Spleen (tissue), 11 donors: ENCODE results near the gene PRR23E. TPM values are rescaled to one million over a fixed set of nuclear protein-coding genes. Genes with fewer than 3 reads are reported as not detected.

Source experiments
- DNase-seq: peaks from one replicate; pipeline ENCODE4 v3.0.0-alpha.2; 2020
- H3K27ac ChIP-seq, 8 donors: fragments of 200-600 bp; sonication (generic) in 7 of 8; 1 replicate in 4 of 8; 2 replicates in 4 of 8; pipeline versions ENCODE4 v1.5.0 to v1.8.0; 2016 to 2021; ENCODE audit warnings: inconsistent platforms in 4 of 8, mild to moderate bottlenecking in 4 of 8, moderate library complexity in 1 of 8
- H3K27me3 ChIP-seq, 7 donors: fragments of 200-600 bp; sonication (generic) in 6 of 7; replicated peaks in 1 of 7; 1 replicate in 4 of 7; 2 replicates in 3 of 7; pipeline versions ENCODE4 v1.5.0 to v1.8.0; 2016 to 2021; ENCODE audit warnings: inconsistent platforms in 3 of 7, mild to moderate bottlenecking in 1 of 7
- H3K36me3 ChIP-seq, 6 donors: fragments of 200-600 bp; sonication (generic) in 5 of 6; 1 replicate in 4 of 6; 2 replicates in 2 of 6; pipeline versions ENCODE4 v1.5.0 to v1.8.0; 2016 to 2021; ENCODE audit warnings: inconsistent platforms in 2 of 6
- H3K4me1 ChIP-seq, 6 donors: fragments of 200-600 bp; sonication (generic) in 5 of 6; 1 replicate in 3 of 6; 2 replicates in 3 of 6; pipeline versions ENCODE4 v1.5.0 to v1.8.0; 2016 to 2021; ENCODE audit warnings: inconsistent platforms in 3 of 6
- H3K4me3 ChIP-seq, 8 donors: fragments of 200-600 bp; sonication (generic) in 7 of 8; 1 replicate in 4 of 8; 2 replicates in 4 of 8; pipeline versions ENCODE4 v1.5.0 to v1.8.0; 2016 to 2021; ENCODE audit warnings: inconsistent platforms in 4 of 8, mild to moderate bottlenecking in 4 of 8, moderate library complexity in 2 of 8
- H3K9me3 ChIP-seq, 8 donors: fragments of 200-600 bp; sonication (generic) in 7 of 8; 1 replicate in 4 of 8; 2 replicates in 4 of 8; pipeline versions ENCODE4 v1.5.0 to v1.8.0; 2016 to 2021; ENCODE audit warnings: inconsistent platforms in 4 of 8
- CTCF ChIP-seq, 11 experiments: fragments of 200-600 bp in 7 of 11; fragments of 450-650 bp in 4 of 11; sonication (generic) in 4 of 11; IDR thresholded peaks in 8 of 11; conservative IDR thresholded peaks in 3 of 11; 1 replicate in 7 of 11; 2 replicates in 4 of 11; pipeline versions ENCODE4 v1.4.0 to v1.8.0; 2016 to 2021; ENCODE audit warnings: antibody characterized with exemption in 11 of 11, inconsistent platforms in 4 of 11, mild to moderate bottlenecking in 1 of 11
- POLR2A ChIP-seq, 3 donors: fragments of 450-650 bp; IDR thresholded peaks; one replicate each; pipeline ENCODE4 v1.5.1; 2017; ENCODE audit warnings: antibody characterized with exemption in 3 of 3, mild to moderate bottlenecking in 1 of 3
- POLR2AphosphoS5 ChIP-seq, 3 donors: sonication (generic); formaldehyde crosslinking; IDR thresholded peaks; one replicate each; pipeline ENCODE4 v1.5.1; 2017; ENCODE audit warnings: antibody characterized with exemption in 3 of 3
- WGBS, 5 donors: extraction: QIAGEN DNeasy Blood & Tissue Kit in 3 of 5; methylation state at CpG; one replicate each; pipeline versions ENCODE4 v1.1.5 to v1.1.7; 2013 to 2018; 5-methylcytosine and 5-hydroxymethylcytosine counted together
- intact Hi-C: fragments of 100-400 bp; cut with DNase I; formaldehyde crosslinking; loops from one replicate; pipeline ENCODE4 v1.15.0; 2023; ENCODE audit warnings: low total_unique reads
- polyA plus RNA-seq, 3 donors: library from polyadenylated mRNA; stranded (reverse); fragments of 200-250 nt; gene quantifications; one replicate each; pipeline ENCODE4 v1.2.1, GENCODE V29; 2013
- total RNA-seq, 7 donors: library from RNA; depleted of rRNA in 3 of 7; stranded (reverse); fragments of >200 nt in 3 of 7; fragmentation: NEBNext Ultra II Directional in 4 of 7; extraction: Animal tissue kit (Norgen Biotek cat#: 25700) in 4 of 7; gene quantifications; one replicate each; pipeline versions ENCODE4 v1.1.0 to v1.2.1, GENCODE V29; 2016 to 2021
- donor health status: healthy with polysubstance abuse.
- donor health status: DM: no; HTN: no; CAD: no; lungs with moderate emphysema.
- donor health status: DM: no; HTN: no; CAD: no.
- donor health status: Bipolar disorder and iron deficiency.
- donor health status: healthy.
- donor health status: DM: no; HTN: no; CAD: no.
- donor health status: DM: yes; HTN: yes; CAD: no.

The PRR23E gene
- total and polyA plus RNA-seq, 10 donors, result not detected

DNA sequence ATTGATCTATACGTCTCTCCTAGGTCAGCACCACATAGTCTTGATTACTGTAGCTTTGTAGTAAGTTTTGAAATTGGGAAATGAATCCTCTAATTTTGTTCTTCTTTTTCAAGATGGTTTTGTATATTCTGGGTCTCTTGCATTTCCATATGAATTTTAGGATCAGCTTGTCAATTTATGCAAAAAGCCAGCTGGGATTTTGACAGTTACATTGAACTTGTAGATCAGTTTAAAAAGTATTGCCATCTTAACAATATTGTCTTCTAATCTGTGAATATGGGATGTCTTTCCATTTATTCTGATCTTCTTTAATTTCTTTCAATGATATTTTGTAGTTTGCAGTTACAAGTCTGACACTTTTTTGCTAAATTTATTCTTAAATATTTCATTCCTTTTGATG lies 5.6 kb upstream of the PRR23E start:
- DNase-seq, result no peak
- H3K27ac ChIP-seq, result no peak overlapping the region
- peaks cover 0 to 29% (median 20%) of the 10 kb centered on the region in 8 donors for H3K9me3 ChIP-seq
- H3K4me1 ChIP-seq, result no peaks in the 10 kb centered on the region
- intact Hi-C loops, result no loop called here
- TF ChIP-seq CTCF (IDR thresholded peaks at IDR 0.05 in 8 of 11, conservative IDR thresholded peaks at IDR 0.05 in 3 of 11) (no peak), POLR2AphosphoS5 (IDR thresholded peaks at IDR 0.05) (no peak), POLR2A (IDR thresholded peaks at IDR 0.05) (no peak)
- 79 to 93% (median 91%) methylated on average over 1 of the region's 1 CpG for WGBS, 5 donors
- no peaks in the 10 kb centered on the region for H3K27me3 ChIP-seq
- no peaks in the 10 kb centered on the region for H3K36me3 ChIP-seq
- no peak overlapping the region for H3K4me3 ChIP-seq

DNA sequence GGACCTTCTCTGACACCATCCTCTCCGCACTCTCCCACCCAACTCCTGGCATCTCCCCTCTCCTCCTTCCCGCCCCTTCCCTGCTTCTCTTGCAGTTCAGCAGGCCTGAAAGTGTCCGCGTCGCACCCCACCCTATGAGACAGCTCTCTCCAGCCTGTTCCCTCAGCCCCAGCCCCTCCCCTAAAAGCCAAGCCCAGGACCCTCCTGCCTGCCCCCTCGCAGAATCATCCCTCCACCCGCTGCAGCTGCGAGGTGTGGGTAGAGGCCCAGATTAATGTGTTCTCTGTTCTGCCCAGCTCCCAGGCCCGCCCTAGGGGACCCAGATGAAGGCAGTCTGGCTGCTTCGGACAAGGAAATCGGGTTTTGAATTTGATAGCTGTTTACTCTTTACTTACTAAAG lies 410 bp downstream of the PRR23E start:
- WGBS, 5 donors, result 73 to 87% (median 82%) methylated on average over 11 of the region's 11 CpGs

DNA sequence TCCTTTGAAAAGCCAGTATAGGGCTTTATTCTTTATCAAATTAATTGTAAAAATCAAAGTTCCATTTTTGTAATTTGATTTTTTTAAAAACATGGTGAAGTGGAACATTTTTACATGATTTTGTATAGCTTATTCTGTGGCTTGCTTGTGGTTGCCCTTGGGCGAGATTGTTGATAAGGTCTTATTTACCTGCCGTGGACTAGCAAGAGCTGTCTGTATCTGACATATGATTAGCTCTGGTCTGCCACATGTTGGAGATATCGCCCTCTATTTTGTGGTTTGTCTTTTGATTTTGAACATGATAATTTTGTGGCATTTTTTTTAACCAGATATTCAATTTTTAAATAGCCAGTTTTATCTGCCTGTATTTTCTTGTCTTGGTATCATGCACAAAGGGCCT lies 844 bp downstream of the PRR23E start:
- H3K27ac ChIP-seq, result no peak overlapping the region
- no peak overlapping the region for H3K4me3 ChIP-seq
- H3K9me3 ChIP-seq, result peaks cover 0 to 35% (median 22%) of the 10 kb centered on the region in 8 donors
- no peak for TF ChIP-seq POLR2AphosphoS5 (IDR thresholded peaks at IDR 0.05)
- TF ChIP-seq POLR2A (IDR thresholded peaks at IDR 0.05), result no peak
- no peak for TF ChIP-seq CTCF (IDR thresholded peaks at IDR 0.05 in 8 of 11, conservative IDR thresholded peaks at IDR 0.05 in 3 of 11)
- DNase-seq, result no peak
- intact Hi-C loops, result no loop called here
- H3K4me1 ChIP-seq, result no peaks in the 10 kb centered on the region
- no peaks in the 10 kb centered on the region for H3K36me3 ChIP-seq
- WGBS, 5 donors, result 37 to 51% (median 48%) methylated on average over 3 of the region's 3 CpGs
- H3K27me3 ChIP-seq, result peaks cover 0 to 16% (median 0%) of the 10 kb centered on the region in 7 donors

More for the DNA sequence above, 410 bp downstream of the PRR23E start:
- Histone ChIP-seq H3K4me1 (no peaks in the 10 kb centered on the region), H3K36me3 (no peaks in the 10 kb centered on the region), H3K4me3 (no peak overlapping the region), H3K27me3 (peaks cover 0 to 16% (median 0%) of the 10 kb centered on the region in 7 donors), H3K9me3 (peaks cover 0 to 37% (median 22%) of the 10 kb centered on the region in 8 donors), H3K27ac (no peak overlapping the region)
- no peak for DNase-seq
- TF ChIP-seq POLR2AphosphoS5 (IDR thresholded peaks at IDR 0.05) (no peak), CTCF (IDR thresholded peaks at IDR 0.05 in 8 of 11, conservative IDR thresholded peaks at IDR 0.05 in 3 of 11) (no peak), POLR2A (IDR thresholded peaks at IDR 0.05) (no peak)
- intact Hi-C loops, result no loop called here

GRCh38 chr3:127194601-127195187 lies 1.8 kb downstream of the PRR23E start:
- TF ChIP-seq CTCF (IDR thresholded peaks at IDR 0.05 in 8 of 11, conservative IDR thresholded peaks at IDR 0.05 in 3 of 11), result no peak
- TF ChIP-seq POLR2A (IDR thresholded peaks at IDR 0.05), result no peak
- TF ChIP-seq POLR2AphosphoS5 (IDR thresholded peaks at IDR 0.05), result no peak
- intact Hi-C loops, result no loop called here
- Histone ChIP-seq H3K4me1 (no peaks in the 10 kb centered on the region), H3K4me3 (no peak overlapping the region), H3K36me3 (no peaks in the 10 kb centered on the region), H3K27ac (no peak overlapping the region), H3K9me3 (peaks cover 0 to 35% (median 22%) of the 10 kb centered on the region in 8 donors), H3K27me3 (peaks cover 0 to 17% (median 0%) of the 10 kb centered on the region in 7 donors)
- no peak for DNase-seq
- 76 to 87% (median 82%) methylated on average over 6 to 8 of the region's 8 CpGs for WGBS, 5 donors
